ENCODE data around the gene PLCXD3.

Gene PLCXD3

GRCh38 chr5:41416336-41416735 is 94.1 kb downstream of the PLCXD3 start:
- no peak for DNase-seq (ENCODE audit: extremely low read depth in 1 of 2, low read depth in 1 of 2)

DNA sequence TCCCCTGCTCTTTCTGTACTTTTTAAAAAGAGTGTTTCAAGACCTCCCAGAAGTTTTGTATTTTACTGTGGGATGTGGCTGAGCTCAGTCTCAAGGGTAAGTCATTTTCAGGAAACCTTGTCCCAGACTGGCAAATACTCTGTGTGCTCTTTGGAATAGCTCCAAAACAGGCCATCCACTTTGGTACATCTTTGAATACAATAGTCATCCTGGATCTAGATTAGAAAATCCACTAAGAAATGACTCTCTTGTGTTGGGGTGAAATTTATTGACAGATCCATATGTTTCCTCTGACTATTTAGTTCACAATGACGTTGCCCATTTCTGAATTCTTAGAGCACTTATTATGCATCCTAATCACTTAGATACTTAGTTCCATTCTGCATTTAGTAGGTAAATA is 95.2 kb downstream of the PLCXD3 start:
- DNase-seq (ENCODE audit: extremely low read depth in 1 of 2, low read depth in 1 of 2), result no peak

GRCh38 chr5:41414598-41414997 is 95.8 kb downstream of the PLCXD3 start:
- DNase-seq (ENCODE audit: extremely low read depth in 1 of 2, low read depth in 1 of 2), result no peak

- no peak for DNase-seq (ENCODE audit: extremely low read depth in 1 of 2, low read depth in 1 of 2)
Measured at GRCh38 chr5:41413074-41413473, 97.3 kb downstream of the PLCXD3 start.

DNA sequence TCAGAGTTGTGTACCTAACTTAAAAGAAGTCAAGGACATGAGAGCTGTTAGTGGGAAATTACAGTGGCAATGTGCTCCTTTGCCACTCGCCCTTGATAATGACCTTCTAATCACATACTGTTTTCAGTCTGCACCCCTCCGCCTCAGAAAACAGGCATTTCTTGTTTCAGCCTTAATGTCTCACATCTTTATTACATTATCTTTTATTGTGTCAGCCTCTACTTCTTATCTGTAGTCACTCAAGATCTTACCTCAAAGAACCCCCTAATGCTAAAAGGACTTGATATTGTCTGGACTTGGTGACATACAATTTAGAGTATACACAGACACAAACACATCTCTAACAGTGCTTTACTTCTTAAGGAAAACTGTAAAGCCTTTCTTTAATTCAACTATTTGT is 97.9 kb downstream of the PLCXD3 start:
- DNase-seq (ENCODE audit: extremely low read depth in 1 of 2, low read depth in 1 of 2), result no peak

DNA sequence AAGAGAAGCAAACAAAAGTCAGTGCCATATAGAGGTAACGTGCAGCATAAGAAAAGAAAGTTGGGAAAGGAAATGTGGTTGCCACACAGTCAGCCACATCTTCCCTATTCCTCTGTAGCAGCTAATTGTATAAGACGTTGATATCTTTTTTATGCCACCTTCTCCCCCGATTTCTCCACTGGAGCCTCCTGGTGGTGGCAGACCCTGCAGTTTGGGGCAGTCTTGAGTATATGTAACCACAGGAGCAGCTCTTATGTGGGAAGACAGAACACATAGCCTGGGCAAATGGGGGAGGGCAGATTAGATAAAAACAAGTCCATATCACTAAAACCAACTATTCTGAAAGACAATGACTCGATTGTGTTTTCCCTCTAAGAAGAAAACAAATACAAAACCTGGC is 99.7 kb downstream of the PLCXD3 start:
- DNase-seq (ENCODE audit: extremely low read depth in 1 of 2, low read depth in 1 of 2), result no peak

GRCh38 chr5:41410307-41410706 is 100.1 kb downstream of the PLCXD3 start:
- no peak for DNase-seq (ENCODE audit: extremely low read depth in 1 of 2, low read depth in 1 of 2)

- DNase-seq (ENCODE audit: extremely low read depth in 1 of 2, low read depth in 1 of 2), result no peak
Measured at GRCh38 chr5:41408676-41409443, 101.5 kb downstream of the PLCXD3 start.

DNA sequence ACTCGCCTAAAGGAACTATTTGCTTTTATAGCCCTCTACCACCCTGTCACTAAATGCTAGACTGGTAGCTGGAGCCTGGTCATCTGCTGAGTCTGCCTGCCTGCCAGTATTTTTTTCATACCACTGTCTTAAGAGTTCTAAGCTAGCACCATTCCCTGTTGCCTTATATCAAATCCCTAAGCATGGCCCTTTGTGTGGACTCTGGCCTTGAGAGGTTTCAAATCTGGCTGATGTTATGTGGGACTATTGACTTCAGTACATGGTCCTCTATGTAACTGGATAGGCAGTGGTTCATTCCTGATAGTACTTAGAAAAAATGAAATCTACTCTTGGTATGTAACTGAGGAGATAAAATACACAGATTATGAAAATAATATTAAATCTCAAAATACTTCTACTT is 103.5 kb downstream of the PLCXD3 start:
- no peak for DNase-seq (ENCODE audit: extremely low read depth in 1 of 2, low read depth in 1 of 2)

DNA sequence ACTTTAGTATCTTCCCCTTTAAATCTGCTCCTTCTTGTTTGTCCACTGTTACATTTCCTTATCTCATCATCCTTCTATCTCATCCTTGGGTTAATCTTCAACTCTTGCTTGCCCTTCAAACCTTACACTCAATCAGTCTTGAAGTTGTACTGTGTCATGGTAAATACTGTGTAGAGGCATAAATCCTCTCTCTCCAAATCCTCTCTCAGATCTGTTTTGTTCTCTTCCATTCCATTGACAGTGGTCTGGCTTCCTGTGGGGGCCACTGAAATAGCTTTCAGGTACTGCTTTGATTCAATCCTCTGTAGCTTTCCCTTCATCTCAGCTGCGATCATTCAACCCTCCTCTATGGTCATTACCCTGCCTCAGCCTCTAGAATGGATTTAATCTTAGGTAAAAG is 104.0 kb downstream of the PLCXD3 start:
- DNase-seq (ENCODE audit: extremely low read depth in 1 of 2, low read depth in 1 of 2), result no peak

- no peak for DNase-seq (ENCODE audit: extremely low read depth in 1 of 2, low read depth in 1 of 2)
Measured at GRCh38 chr5:41404757-41405156, 105.6 kb downstream of the PLCXD3 start.

- DNase-seq (ENCODE audit: extremely low read depth in 1 of 2, low read depth in 1 of 2), result no peak
Measured at GRCh38 chr5:41403846-41404245, 106.6 kb downstream of the PLCXD3 start.

DNA sequence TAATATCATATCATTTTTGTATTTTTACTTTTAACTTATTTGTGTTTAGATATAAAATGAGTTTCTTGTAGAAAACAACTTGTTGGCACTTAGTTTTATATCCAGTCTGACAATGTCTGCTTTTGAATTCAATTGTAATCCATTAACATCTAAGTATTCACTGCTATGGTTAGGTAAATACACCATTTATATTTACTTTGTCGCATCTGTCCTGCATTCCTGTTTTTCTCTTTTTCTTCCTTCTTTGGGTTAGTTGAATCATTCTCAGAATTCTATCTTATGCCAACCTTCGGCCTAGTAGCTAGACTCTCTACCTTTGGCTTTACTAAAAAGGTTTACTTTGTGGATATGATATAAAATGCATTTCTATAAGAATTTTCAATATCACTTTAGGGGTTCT is 107.6 kb downstream of the PLCXD3 start:
- no peak for DNase-seq (ENCODE audit: extremely low read depth in 1 of 2, low read depth in 1 of 2)

- no peak for DNase-seq (ENCODE audit: extremely low read depth in 1 of 2, low read depth in 1 of 2)
Measured at GRCh38 chr5:41399839-41400238, 110.6 kb downstream of the PLCXD3 start.

GRCh38 chr5:41392016-41392415 is 118.4 kb downstream of the PLCXD3 start:
- no peak for DNase-seq (ENCODE audit: extremely low read depth in 1 of 2, low read depth in 1 of 2)

- no peak for DNase-seq (ENCODE audit: extremely low read depth in 1 of 2, low read depth in 1 of 2)
Measured at GRCh38 chr5:41374631-41375030, 135.8 kb downstream of the PLCXD3 start.

DNA sequence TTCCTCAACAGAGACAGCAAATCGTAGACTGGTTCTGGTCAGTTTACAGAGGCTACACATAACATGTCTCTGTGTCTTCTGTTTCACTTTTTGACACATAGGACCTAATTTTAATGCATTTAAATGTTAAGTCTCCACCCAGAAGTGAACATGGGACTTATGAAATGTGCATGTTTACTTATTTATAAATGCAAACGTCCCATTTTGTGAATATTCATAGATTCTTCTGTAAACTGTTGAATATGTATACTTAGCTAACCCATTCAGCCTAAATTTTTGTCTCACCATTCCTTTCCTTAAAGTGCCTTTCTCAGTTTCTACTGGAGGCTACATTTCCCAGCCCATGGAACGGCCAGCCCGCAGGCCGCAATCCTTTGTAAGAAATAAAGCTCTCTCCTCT is 137.2 kb downstream of the PLCXD3 start:
- DNase-seq (ENCODE audit: extremely low read depth in 1 of 2, low read depth in 1 of 2), result no peak

DNA sequence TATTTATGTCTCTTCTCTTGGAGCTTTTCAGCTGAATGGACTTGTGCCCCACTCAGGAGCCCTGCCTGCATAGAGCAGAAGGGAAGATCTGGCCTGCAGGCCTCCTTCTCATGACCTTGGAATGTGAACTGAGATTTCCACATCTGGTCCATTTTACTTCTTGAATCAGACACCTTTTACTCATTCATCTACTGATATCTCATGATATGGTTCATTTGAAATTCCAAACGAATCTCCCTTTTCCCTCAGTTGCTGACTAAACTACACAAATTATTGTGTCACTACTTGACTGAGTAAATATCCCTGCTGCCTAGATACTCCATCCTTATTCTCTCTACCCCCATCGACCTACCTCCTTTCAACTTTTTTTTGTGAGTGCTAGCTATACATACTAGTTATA is 138.7 kb downstream of the PLCXD3 start:
- no peak for DNase-seq (ENCODE audit: extremely low read depth in 1 of 2, low read depth in 1 of 2)

- DNase-seq (ENCODE audit: extremely low read depth in 1 of 2, low read depth in 1 of 2), result no peak
Measured at GRCh38 chr5:41370482-41370881, 139.9 kb downstream of the PLCXD3 start.

DNA sequence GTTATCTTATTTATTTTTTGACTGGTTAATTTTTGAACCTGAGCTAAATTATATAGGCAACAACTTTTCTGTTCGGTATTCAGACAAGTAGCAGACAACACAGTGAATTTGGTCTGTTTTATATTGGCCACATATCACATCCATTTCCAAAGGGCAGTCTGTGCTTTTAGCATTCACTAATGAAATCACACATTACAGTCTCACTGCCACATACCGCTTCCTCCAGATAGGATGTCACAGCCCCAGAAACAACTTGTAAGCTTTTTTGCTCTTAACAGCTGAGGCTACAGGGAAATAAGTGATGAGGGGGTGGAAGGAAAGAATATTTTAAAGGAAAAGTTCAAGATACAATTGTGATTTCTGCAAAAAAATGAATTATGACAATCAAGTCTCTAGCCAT is 140.6 kb downstream of the PLCXD3 start:
- no peak for DNase-seq (ENCODE audit: extremely low read depth in 1 of 2, low read depth in 1 of 2)

DNA sequence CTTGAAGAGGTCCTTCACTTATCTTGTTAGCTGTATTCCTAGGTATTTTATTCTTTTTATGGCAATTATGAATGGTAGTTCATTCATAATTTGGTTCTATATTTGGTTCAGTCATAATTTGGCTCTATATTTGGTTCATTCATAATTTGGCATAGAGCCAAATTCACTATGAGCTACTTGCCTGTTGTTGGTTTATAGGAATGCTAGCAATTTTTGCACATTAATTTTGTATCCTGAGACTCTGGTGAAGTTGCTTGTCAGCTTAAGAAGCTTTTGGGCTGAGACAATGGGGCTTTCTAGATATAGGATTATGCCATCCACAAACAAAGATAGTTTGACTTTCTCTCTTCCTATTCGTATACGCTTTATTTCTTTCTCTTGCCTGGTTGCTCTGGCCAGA is 142.2 kb downstream of the PLCXD3 start:
- DNase-seq (ENCODE audit: extremely low read depth in 1 of 2, low read depth in 1 of 2), result no peak

- DNase-seq (ENCODE audit: extremely low read depth in 1 of 2, low read depth in 1 of 2), result no peak
Measured at GRCh38 chr5:41365369-41365768, 145.0 kb downstream of the PLCXD3 start.

DNA sequence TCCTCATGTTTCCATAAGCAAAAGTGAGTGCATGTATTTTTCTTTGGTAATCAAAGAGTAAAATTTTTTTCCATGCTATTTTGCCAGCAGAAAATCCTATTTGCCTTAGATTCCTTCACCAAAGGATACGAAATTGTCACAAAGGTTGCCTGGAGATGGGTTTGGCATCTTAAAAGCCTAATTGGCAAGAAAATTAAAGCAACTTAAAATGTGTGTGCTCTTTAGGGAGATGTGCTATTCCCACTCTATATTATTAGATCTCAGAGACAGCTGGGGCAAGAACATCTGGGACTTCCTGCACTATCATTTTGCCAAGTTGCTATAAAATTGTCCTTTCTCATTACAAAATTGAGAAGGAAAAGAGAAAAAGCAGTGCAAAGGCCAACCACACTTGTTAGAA is 146.1 kb downstream of the PLCXD3 start:
- no peak for DNase-seq (ENCODE audit: extremely low read depth in 1 of 2, low read depth in 1 of 2)

Data from activated CD8-positive, alpha-beta memory T cell treated with anti-CD3 and anti-CD28 coated beads for 1 hour (primary cell).